Measurements from ENCODE around the gene HIGD1B. TPM values are rescaled to one million over a fixed set of nuclear protein-coding genes. Genes with fewer than 3 reads are reported as not detected.

Gene HIGD1B
- total RNA-seq, 4 donors from 2014 or later = not detected

GRCh38 chr17:44884941-44885340 lies 37.3 kb downstream of the HIGD1B start:
- intact Hi-C loops (cut with DNase I) = no loop called here

GRCh38 chr17:44887016-44887415 lies 39.3 kb downstream of the HIGD1B start:
- Histone ChIP-seq H3K9me3 (no peaks in the 10 kb centered on the region), H3K4me1 (no peaks in the 10 kb centered on the region), H3K4me3 (replicated peaks in 1 of 3) (no peak overlapping the region), H3K36me3 (peaks cover 44 to 45% of the 10 kb centered on the region in 2 donors), H3K27ac (no peak overlapping the region), H3K27me3 (no peaks in the 10 kb centered on the region)
- TF ChIP-seq CTCF (IDR thresholded peaks at IDR 0.05) (no peak), POLR2A (IDR thresholded peaks at IDR 0.05) (no peak)
- DNase-seq = no peak
- intact Hi-C loops (cut with DNase I) = no loop called here
- WGBS, 2 donors = 89 to 94% methylated on average over 1 of the region's 1 CpG

More at GRCh38 chr17:44884941-44885340, 37.3 kb downstream of the HIGD1B start:
- no peak for DNase-seq
- Histone ChIP-seq H3K4me3 (replicated peaks in 1 of 3) (no peak overlapping the region), H3K27me3 (no peaks in the 10 kb centered on the region), H3K27ac (no peak overlapping the region), H3K4me1 (no peaks in the 10 kb centered on the region), H3K36me3 (peaks cover 52 to 59% of the 10 kb centered on the region in 2 donors), H3K9me3 (no peaks in the 10 kb centered on the region)
- no peak for TF ChIP-seq POLR2A (IDR thresholded peaks at IDR 0.05)
- TF ChIP-seq CTCF (IDR thresholded peaks at IDR 0.05) = no peak
- WGBS, 2 donors = 98% methylated on average over 2 of the region's 2 CpGs

DNA sequence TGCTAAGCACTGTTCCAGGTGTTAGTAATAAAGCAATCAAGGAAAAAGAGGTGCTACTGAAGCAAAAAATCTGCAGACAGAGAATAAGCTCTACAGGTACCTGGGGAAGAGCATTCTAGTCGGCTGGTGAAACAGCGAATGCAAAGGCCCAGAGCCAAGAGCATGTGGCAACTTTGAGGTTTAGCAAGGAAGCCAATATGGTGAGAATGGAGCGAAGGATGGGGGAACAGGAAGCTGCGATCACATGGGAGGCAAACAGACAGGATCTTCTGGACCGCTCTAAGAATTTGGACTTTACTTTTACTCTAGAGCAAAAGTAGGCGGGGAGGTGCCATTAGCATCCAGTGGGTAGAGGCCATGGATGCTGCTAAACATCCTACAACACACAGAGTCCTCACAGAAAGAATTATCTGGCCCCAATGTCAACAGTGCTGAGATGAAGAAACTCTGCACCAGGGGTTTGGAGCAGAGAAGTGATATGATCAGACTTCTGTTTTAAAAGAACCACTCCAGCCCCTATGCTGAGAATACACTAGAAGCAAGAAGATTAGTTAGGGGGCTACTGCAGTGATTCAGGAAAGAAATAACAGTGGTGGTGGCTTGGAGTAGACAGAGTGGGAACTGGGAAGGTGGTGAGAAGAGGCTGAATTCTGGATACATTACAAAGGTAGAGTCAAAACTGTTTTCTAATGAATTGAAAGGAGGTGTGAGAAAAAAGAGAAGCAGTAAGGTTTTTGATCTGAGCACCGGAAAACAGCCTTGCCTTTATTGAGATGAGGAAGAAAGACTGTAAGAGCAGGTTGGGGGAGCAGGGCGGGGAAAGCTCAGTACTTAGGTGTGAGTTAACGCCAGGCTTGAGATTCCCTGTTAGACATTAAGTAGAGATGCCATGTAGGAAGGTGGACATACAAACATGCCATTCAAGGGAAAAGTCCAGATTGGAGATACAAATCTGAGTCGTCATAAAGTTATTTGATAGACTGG lies 40.6 kb downstream of the HIGD1B start:
- H3K4me1 ChIP-seq = no peaks in the 10 kb centered on the region
- H3K36me3 ChIP-seq = peaks cover 38 to 39% of the 10 kb centered on the region in 2 donors
- TF ChIP-seq CTCF (IDR thresholded peaks at IDR 0.05) (no peak), POLR2A (IDR thresholded peaks at IDR 0.05) (no peak)
- no peaks in the 10 kb centered on the region for H3K27me3 ChIP-seq
- DNase-seq = no peak
- H3K27ac ChIP-seq = no peak overlapping the region
- 86 to 87% methylated on average over 10 of the region's 10 CpGs for WGBS, 2 donors
- intact Hi-C loops (cut with DNase I) = no loop called here
- H3K4me3 ChIP-seq (replicated peaks in 1 of 3) = no peak overlapping the region
- no peaks in the 10 kb centered on the region for H3K9me3 ChIP-seq

GRCh38 chr17:44889003-44889402 lies 41.3 kb downstream of the HIGD1B start:
- DNase-seq = no peak
- peaks cover 38 to 39% of the 10 kb centered on the region in 2 donors for H3K36me3 ChIP-seq
- no peaks in the 10 kb centered on the region for H3K27me3 ChIP-seq
- TF ChIP-seq CTCF (IDR thresholded peaks at IDR 0.05) = no peak
- TF ChIP-seq POLR2A (IDR thresholded peaks at IDR 0.05) = no peak
- H3K4me1 ChIP-seq = no peaks in the 10 kb centered on the region
- intact Hi-C loops (cut with DNase I) = no loop called here
- no peak overlapping the region for H3K27ac ChIP-seq
- no peak overlapping the region for H3K4me3 ChIP-seq (replicated peaks in 1 of 3)
- no peaks in the 10 kb centered on the region for H3K9me3 ChIP-seq
- 88 to 90% methylated on average over 7 of the region's 7 CpGs for WGBS, 2 donors

- Histone ChIP-seq H3K27ac (no peak overlapping the region), H3K27me3 (no peaks in the 10 kb centered on the region), H3K4me3 (replicated peaks in 1 of 3) (no peak overlapping the region), H3K4me1 (peaks cover 0 to 2% of the 10 kb centered on the region in 2 donors), H3K9me3 (no peaks in the 10 kb centered on the region), H3K36me3 (peaks cover 17 to 18% of the 10 kb centered on the region in 2 donors)
- TF ChIP-seq POLR2A (IDR thresholded peaks at IDR 0.05) = no peak
- TF ChIP-seq CTCF (IDR thresholded peaks at IDR 0.05) = no peak
- DNase-seq = no peak
- intact Hi-C loops (cut with DNase I) = no loop called here
These were observed 44.6 kb downstream of the HIGD1B start for GRCh38 chr17:44892250-44892649.
